Activated naive CD8-positive, alpha-beta T cell treated with anti-CD3 and anti-CD28 coated beads, Interleukin-2, amount 10 ng/mL, durations not matched to agents 7 days and 5 days (primary cell): ENCODE results near the gene CTNNA3. TPM values are rescaled to one million over a fixed set of nuclear protein-coding genes. Genes with fewer than 3 reads are reported as not detected.

ENCODE experiments used
- ATAC-seq: fragments of 150-1000 bp; cut with Tn5 transposase; one replicate; pipeline ENCODE4 v1.10.0; 2021; ENCODE audit warnings: low read depth, moderate library complexity
- POLR2A ChIA-PET: fragments of 350-600 bp; sonication (Branson Sonifier 250); formaldehyde crosslinking; loops from one replicate; lab custom pipeline; 2021; ENCODE audit warnings: antibody characterized with exemption; lab: Charles Lee
- DNase-seq: peaks from one replicate; pipeline ENCODE4 v3.0.0; 2021
- H3K27ac Mint-ChIP-seq: one replicate; pipeline ENCODE4 v1.8.0; 2022; ENCODE audit warnings: mild to moderate bottlenecking, mixed read lengths
- H3K27me3 Mint-ChIP-seq: one replicate; pipeline ENCODE4 v1.8.0; 2022; ENCODE audit warnings: mild to moderate bottlenecking, moderate library complexity, mixed read lengths
- H3K36me3 Mint-ChIP-seq: one replicate; pipeline ENCODE4 v1.8.0; 2021; ENCODE audit warnings: mild to moderate bottlenecking, mixed read lengths
- H3K4me1 Mint-ChIP-seq: one replicate; pipeline ENCODE4 v1.8.0; 2021; ENCODE audit warnings: mixed read lengths
- H3K4me3 Mint-ChIP-seq: one replicate; pipeline ENCODE4 v1.8.0; 2022; ENCODE audit warnings: mild to moderate bottlenecking, moderate library complexity, mixed read lengths
- H3K9me3 Mint-ChIP-seq: one replicate; pipeline ENCODE4 v1.8.0; 2021; ENCODE audit warnings: mixed read lengths
- microRNA-seq: library from miRNA; unstranded; fragments of <30 nt; microRNA quantifications from one replicate; pipeline ENCODE4 v1.2.0, GENCODE V29; 2022
- total RNA-seq, 2 experiments: library from RNA; stranded (reverse); gene quantifications; one replicate each; pipeline ENCODE4 v1.2.3, GENCODE V29; 2021

Gene CTNNA3
- total RNA-seq, 2 experiments from 2014 or later = 2.4 to 3.6 TPM

GRCh38 chr10:65891073-65891981, 1804.7 kb downstream of the CTNNA3 start:
- no peak for DNase-seq
- H3K36me3 Mint-ChIP-seq = no peaks in the 10 kb centered on the region
- H3K9me3 Mint-ChIP-seq = peaks cover 3% of the 10 kb centered on the region
- no peak overlapping the region for H3K4me3 Mint-ChIP-seq
- H3K27ac Mint-ChIP-seq = no peak overlapping the region
- H3K27me3 Mint-ChIP-seq = no peaks in the 10 kb centered on the region
- peaks cover 2% of the 10 kb centered on the region for H3K4me1 Mint-ChIP-seq
- no peak for ATAC-seq
- POLR2A ChIA-PET = no interaction called here

- Mint-ChIP-seq H3K27me3 (no peaks in the 10 kb centered on the region), H3K9me3 (peaks cover 4% of the 10 kb centered on the region), H3K4me1 (no peaks in the 10 kb centered on the region), H3K36me3 (no peaks in the 10 kb centered on the region), H3K27ac (no peak overlapping the region), H3K4me3 (no peak overlapping the region)
- ATAC-seq (no peak), DNase-seq (no peak)
- POLR2A ChIA-PET = no interaction called here
Observed at GRCh38 chr10:65864529-65864928, 1831.5 kb downstream of the CTNNA3 start.

- H3K9me3 Mint-ChIP-seq = peaks cover 4% of the 10 kb centered on the region
- no peak overlapping the region for H3K27ac Mint-ChIP-seq
- DNase-seq = no peak
- H3K4me3 Mint-ChIP-seq = no peak overlapping the region
- POLR2A ChIA-PET = no interaction called here
- H3K36me3 Mint-ChIP-seq = no peaks in the 10 kb centered on the region
- no peaks in the 10 kb centered on the region for H3K27me3 Mint-ChIP-seq
- no peak for ATAC-seq
- H3K4me1 Mint-ChIP-seq = no peaks in the 10 kb centered on the region
Observed at GRCh38 chr10:65864036-65864435, 1832.0 kb downstream of the CTNNA3 start.

Small RNA genes within 50 kb of the gene (microRNA-seq; reads per million reads assigned to microRNA genes)
- not detected for gene MIR7151

Other genes with a start within 250 kb of the CTNNA3 start
- 1 to 10 TPM; 3.6 to 4.1 TPM for gene DNAJC12, start 142.0 kb upstream of the CTNNA3 start, total RNA-seq
- gene SIRT1, start 188.5 kb upstream of the CTNNA3 start, total RNA-seq = 10 to 100 TPM; 31.6 to 31.7 TPM